Activated CD4-positive, alpha-beta T cell treated with anti-CD3 and anti-CD28 coated beads, Interleukin-2, amount 50 U/mL, for 24 hours (primary cell): ENCODE measurements around the gene PNPLA3.
"Not testable (repeated sequence)": the region's sequence is repeated elsewhere in the genome, so short reads cannot be mapped to it uniquely, and the experiment has no call there.

Experiments
- DNase-seq, 2 donors: peaks; one replicate each; pipeline ENCODE4 v3.0.0-alpha.2; 2020; ENCODE audit warnings: low read depth in 1 of 2, low spot score in 1 of 2

The PNPLA3 gene

DNA sequence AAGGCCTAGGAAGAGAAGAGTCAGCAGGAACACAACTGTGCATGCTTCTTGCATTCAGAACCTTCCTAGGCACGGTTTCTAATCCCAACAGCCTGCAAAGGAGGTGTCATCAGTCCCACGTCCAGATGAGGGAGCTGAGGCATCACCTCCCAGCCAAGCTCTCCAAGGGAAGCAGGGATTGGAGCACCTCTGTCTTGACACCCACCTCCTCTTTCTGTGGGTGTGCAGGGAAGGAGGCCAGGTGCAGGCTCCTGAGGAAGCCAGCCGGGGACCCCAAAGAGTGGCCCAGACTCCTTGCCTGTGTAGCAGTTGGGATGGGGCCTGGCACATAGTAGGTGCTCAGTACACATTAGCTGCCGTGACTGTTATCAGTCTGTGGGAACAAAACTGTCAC, 33.7 kb upstream of the PNPLA3 start:
- no peak for DNase-seq

DNA sequence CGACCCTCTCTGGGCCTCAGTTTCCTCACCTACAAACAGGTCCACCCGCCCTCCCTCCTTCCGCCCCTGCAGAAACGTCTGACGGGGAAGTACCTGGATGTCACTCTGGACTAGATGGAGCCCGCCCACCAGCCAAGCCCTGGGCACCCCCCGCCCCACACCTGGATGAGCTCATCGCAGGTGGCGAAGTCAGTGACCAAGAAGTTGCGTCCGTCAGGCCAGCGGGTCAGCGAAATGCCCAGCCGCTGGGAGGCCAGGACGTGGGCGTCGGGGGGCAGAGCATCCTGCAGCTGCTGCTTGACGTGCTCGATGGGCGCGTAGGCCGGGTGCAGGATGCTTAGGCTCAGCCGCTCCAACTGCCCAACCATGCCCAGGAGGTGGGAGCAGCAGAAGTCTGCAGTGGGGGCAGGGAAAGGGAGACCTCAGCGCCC, 32.7 kb upstream of the PNPLA3 start:
- DNase-seq: no peak

DNA sequence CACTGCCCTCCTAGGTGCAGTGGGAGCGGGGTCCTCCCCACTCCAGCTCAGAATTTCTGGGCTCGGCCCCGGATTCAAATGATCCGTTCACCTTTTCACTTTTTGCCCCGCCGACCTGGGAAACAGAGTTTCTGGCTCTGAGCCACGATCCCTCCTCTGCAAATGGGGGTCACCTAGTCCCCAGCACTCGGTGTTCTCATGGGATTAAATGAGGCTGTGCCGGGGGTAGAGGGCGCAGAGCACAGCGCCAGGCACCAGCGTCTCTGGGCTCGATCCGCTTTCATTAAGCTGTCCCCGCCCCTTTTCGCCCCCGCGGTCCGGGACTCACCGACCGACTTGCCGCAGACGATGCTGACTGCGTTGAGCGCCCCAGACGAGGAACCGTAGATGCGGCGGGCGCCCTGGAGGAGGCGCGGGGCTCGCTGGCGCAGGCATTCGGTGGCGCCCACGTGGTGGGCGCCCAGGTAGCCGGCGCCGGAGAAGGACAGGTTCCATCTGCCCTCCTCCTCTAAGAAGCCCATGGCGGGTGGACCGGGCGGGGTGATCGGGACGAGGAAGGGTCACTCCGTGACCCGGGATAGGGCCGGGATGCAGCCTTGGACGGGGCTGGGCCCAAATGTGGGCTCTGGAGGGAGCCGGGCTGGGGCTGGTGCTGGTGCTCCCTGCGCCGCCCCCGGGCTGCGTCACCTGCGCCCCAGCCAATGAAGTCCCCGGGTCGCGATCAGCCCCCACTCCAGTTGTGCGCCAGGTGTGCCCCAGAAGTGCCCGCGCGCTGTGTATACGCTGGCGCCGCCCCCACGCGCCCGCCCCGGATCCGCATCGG, 32.0 kb upstream of the PNPLA3 start, which contains the start of gene PNPLA5:
Gene PNPLA5, minus strand, starts transcription at position 654 of the 823 bp plus-strand sequence. Its CDS starts 133 bp downstream, at position 521.
- DNase-seq: no peak

DNA sequence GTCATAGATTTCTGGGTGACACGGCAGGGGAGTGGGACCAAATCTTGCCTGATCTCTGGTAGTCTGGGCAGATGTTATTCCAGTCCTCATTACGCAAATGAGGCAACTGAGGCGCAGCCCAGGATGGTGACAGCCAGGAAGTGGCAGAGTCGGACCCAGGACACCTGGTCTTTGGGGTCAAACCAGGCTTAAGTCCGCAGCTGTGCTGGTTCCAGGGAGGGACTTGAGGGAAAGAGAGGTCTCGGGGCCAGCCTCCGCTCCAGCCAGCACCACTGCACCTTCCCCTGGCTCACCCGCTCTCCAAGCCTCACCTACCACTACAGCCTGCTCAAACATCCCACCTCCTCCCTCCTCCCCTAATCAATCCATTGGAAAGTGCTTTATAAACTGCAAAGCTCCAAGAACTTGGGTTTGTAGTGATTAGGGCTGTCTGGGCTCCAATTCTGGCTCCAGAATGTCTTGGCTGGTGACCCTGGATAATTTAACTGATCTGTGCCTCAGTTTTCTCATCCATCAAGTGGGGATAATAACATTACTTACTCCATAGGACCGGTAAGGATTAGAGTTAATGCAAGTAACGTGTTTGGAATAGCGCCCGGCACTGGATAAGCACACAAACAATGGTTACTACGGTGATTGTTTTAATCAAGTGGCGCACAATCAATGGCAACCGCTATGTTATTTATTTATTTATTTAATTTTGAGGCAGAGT, 31.3 kb upstream of the PNPLA3 start:
- DNase-seq: no peak

DNA sequence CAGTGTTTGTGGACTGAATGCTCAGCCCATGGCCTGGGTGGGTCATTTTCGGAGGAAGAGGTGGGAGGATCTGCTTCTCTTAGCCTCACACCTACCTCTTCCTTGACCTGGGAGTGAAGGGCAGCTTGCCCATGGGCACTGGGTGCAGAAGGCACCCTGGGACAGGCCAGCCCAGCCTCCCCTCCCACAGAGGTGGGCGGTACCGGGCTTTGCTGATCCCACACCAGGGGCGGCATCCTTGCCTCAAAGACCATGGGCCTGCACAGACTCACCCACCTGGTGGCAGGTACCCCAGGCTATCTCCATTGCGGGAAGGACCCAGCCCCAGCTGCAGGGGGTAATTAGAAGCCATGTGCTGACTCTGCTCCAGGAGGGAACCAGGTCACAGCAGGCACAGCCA, 30.3 kb upstream of the PNPLA3 start:
- no peak for DNase-seq

DNA sequence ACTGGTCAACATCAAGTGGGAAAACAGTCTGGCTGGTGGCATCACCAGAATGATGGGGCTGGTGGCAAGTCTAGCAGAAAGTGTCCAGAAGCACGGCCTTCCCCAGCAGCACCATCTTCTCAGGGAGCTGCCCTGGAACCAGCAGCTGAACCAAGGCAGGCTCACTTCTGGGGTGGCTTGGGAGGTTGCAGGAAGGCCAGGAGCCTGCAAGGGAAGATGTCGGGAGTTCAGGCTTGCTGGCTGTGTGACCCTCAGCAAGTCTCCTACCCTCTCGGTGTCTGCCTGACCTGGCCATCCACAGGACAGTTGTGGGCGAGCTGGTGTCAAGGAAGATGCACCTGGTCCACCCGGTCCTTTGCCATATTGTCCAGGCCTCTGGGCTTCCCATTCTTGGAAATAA, 29.5 kb upstream of the PNPLA3 start:
- no peak for DNase-seq

DNA sequence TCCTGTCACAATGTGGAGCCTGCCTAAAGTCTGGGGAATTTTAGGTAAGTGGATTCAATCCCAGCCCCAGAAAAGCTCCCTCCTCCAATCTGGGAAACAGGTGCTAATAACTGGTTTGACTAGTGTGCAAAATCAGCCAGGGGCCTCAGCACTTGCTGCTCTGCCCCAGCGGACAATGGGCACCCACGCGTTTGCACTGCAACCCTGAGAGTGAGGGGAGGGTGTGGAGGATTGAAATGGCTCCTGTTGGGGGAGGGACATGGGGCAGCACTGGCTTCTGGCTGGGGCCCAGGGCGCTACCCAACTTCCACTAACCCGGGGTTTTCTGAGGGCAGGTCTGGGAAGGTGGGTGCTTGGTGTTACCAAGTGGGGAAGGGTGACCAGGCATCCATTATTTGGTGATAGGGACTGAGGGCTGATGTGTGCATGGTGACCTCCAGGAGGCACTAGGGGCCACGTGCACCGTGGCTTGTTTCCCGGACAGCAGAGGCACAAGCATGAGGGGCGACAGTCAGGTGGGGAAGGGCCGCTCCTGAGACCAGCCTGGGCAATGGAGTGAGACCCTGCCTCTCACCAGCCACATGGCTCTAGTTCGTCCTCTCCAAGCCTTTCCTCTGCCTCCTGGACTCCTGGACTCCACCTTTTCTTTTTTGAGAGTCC, 27.5 kb upstream of the PNPLA3 start:
- DNase-seq: no peak

DNA sequence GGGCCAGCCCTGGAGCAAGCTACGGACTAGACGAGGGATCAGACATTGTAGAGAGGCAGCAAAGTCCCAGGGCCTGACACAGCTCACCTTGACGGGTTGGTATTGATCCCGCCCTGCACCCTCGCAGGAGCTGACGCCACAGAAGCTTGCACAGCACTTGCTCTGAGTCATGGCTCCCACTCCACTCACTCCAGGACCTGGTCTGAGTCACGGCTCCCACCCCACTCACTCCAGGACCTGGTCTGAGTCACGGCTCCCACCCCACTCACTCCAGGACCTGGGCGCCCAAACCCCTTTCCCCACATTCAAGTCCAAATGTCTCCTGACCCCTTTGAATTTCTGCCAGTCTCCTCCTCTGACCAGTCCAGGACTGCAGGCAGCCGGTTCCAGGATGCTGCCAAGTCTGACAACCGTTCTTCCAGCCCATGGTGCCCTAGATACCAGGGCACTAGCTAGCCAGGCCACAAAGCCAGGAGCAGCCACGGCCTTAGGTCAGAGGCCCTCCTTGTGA, 25.8 kb upstream of the PNPLA3 start:
- DNase-seq: no peak

DNA sequence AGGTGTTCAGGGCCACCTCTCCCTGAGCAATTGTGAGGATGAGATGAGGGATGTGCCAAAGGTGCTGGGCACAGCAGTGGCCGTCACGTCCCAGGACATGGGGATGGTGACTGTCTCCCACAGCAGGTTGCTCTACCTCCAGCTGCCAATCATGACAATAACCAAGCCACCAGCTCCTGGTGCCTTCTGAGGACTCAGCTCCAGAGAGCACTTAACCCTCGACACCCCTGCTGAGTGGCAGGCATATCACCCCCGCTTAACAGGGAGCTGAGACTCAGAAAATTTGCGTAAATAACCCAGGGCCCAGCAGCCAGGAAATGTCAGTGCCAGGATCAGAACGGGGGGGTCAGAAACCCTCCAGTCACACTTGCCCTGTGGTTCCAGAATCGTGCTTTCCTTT, 23.4 kb upstream of the PNPLA3 start:
- DNase-seq: no peak

DNA sequence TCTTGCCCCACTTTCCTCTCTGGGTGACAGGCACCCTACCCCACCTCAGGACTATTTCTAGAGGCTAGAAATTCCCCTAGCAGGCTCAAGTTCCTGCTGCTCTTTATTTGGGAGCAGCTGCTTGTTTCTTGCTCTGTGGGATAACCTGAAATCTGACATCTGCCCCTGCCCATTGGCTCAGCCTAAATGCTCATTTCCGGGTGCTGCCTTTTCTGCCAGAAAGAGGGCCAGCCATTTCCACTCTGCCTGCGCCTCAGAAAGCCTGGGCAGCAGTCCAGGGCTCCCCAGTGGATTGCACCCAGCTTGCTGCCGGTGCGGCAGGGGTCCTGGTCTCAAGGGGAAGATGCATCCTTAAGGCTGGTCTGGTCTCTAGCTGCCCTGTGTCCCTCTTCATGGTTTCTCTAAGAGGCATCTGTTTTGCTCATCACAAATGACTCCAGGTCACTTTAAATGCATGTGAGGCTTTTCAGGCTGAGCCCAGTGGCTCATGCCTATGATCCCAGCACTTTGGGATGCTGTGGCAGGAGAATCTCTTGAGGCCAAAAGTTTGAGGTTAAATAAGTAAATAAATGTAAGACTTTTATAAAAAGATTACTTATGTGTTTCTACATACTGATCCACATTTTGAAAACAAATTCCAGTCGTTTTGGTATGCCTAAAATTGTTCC, 21.5 kb upstream of the PNPLA3 start:
- no peak for DNase-seq

DNA sequence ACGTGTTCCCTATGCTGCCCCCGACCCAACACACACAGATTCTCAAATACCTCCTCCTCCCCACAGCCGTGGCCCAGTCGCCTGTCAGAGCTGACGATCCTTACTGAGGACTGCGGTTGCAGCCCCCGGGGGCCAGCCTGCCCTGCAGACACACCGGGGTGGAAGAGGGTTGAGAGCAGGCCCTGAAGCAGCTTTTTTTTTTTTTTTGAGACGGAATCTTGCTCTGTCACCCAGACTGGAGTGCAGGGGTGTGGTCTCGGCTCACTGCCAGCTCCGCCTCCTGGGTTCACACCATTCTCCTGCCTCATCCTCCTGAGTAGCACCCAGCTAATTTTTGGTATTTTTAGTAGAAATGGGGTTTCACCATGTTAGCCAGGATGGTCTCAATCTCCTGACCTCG, 20.6 kb upstream of the PNPLA3 start:
- DNase-seq: not testable (repeated sequence)

DNA sequence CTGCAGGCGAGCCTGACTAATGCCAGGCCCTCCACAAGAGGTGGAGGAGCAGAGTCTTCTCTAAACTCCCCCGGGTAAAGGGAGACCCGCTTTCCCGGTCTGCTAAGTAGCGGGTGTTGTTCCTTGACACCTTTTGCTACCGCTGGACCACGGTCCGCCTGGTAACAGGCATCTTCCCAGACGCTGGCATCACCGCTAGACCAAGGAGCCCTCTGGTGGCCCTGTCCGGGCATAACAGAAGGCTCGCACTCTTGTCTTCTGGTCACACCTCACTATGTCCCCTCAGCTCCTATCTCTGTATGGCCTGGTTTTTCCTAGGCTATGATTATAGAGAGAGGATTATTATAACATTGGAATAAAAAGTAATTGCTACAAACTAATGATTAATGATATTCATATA, 19.2 kb upstream of the PNPLA3 start:
- DNase-seq: not testable (repeated sequence)

DNA sequence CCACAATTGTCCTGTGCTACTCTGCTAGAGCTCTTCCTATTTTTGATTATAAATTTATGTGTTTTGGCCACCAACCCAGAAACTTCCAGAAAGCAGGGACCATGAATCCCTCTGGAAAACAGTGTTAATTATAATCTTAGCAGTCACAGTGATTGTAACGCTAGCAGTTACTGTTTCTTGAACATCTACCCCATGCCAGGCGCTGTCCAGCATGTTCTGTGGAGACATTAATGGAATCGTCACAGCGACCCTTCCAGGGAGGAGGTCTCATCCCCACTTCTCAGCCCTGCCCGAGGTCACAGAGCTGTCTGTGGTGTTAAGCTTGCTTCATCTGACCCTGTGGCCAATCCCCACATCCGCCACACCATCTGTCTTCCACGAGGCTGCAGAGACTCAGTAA, 17.9 kb upstream of the PNPLA3 start:
- no peak for DNase-seq

DNA sequence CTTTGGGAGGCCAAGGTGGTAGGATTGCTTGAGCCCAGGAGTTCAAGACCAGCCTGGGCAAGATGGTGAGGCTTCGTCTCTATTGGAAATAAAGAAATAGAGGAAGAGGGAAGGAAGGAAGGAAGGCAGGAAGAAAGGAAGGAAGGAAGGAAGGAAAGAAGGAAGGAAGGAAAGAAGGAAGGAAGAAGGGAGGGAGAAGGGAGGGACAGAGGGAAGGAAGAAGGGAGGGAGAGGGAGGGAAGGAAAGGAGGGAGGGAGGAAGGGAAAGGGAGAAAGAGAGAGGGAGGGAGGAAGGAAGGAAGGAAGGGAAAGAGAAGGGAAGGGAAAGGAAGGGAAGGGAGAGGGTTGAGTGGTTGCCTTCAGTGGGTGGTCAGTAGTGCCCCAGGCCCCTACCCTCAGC, 13.9 kb upstream of the PNPLA3 start:
- no peak for DNase-seq

DNA sequence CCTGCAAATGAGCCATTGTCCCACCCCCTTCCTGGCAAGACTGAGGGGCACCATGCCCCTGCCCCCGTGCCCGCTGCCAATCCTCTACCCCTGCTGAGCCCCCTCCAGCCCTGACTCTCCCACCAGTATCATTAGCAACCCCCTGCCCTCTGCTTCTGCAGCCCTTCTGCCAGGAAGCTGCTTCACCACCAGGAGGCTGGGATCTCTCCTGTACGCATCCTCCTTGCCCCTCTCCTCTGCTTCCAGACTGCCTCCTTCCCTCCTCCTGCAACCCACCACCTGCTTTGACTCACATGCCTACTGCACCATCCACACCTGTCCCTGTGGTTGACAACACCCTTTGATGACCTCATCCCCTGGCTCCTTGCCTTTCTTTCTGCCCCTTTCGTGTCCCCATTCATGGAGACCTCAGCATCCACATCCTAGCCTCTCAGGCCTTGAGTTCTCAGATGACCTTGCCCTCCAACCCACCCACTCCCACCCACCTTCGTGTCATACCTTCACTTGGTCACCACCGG, 13.4 kb upstream of the PNPLA3 start:
- no peak for DNase-seq

DNA sequence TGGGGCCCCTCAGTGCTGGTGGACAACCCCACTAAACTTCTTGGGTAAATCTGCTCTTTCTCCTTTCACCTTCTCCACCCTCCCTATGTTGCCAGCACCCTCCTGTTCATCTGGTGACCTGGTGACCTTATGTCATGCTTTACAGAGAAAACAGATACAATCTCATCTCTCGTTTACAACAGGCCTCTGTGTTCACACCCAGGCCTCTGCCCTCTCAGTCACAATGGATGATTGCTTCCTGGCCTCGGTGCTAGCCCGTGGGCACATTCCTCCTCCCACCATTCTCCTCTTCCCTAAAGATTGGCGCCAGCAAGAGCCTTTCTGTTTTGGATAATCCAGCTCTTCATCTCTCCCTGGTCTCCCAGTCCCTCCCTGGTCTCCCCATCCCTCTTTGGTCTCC, 12.3 kb upstream of the PNPLA3 start:
- no peak for DNase-seq

DNA sequence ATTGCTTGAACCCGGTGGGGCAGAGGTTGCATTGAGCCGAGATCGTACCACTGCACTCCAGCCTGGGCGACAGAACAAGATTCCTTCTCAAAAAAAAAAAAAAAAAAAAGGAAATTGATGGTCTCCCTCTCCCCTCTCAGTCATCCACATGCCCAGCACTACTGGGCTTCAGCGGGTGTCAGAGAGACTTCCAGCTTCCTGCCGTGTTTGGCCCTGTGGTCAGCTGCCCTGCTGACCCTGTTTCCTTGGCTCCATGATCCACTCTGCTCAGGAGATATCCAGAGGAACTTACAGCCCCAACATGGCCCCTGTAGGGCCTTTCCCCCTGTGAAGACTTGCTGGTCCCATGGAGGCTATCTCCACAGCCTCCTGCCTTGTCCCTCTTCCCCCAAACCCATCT, 6.1 kb upstream of the PNPLA3 start:
- DNase-seq: no peak

DNA sequence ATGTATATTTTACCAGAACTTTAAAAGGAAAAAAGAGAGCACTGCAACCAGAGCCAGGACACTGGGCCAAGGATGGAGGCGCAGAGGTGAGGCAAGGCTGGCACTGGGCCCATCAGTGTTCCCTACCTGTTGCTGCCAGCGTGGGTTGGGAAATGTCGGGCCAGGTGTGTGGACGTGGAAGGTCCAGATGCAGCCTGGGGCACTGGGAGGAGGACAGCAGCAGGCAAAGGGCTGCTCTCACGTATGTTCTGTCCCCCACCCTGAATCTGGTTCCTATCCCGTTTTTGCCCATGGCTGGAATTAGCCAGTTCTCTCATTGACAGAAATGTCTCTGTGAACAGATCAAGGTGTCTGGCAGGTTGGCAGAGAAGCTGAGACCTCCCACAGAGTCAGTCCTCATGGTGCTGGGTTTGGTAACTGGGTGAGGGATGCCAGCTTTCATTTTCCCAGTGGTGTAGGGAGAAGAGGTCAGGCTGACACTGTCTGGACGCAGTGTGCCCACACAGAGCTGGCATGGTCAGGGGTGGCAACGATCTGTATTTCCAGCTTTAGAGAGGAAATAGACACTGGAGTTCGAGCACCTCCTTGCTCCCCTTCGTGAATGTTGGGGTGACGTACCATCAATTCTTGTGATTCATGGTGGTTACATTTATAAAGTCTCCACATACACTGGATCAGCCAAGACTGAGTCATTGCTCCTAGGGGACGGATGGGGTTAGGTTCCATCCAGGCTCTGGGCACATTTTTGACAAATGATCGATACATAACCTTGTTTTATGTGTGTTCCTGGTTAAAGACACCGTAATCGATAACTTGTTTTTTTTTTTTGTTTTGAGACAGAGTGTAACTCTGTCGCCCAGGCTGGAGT, 4.3 kb upstream of the PNPLA3 start:
- DNase-seq: no peak

DNA sequence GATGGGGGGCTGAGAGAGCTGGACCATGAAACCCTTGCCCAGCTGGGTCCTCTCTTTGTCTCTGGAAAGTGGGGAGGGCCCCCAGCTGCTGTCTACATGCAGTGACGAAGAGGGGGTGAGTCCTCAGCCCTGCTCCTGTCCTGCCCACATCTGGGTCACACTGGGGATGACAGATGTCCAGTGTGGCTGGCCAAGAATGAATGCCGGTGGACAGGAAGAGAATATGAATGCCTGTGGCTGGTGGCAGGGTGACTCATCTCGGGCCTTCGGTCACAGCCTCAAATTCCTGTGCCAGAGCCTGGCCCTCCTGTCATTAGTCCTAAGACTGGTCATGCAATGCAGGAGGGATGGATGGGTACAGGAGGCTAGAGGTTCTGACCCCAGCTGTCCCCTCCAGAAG, 2.2 kb upstream of the PNPLA3 start:
- DNase-seq: no peak

DNA sequence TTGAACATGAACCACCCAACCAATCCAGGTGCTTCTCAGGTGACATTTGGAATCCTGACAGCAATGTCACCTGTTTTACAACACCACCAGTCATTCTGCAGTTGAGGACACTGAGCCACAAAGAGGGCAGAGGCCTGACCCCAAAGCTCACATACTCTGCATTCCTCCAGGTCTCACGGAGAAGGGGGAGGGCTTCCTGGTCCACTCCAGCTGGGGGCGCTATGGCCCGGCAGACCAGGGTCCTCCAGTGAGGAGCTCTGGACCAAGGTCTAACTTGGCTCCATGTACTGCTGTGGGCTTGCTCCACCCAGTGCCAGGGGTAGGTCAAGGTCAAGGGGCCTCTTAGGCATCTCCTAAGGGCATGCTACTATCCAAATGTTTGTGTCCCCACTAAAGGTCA, 1.5 kb upstream of the PNPLA3 start:
- DNase-seq: no peak
